MM.1S (cell line): Measurements from ENCODE around the gene DARS1.

Source experiments
- DNase-seq: peaks from one replicate; pipeline ENCODE4 v3.0.0-alpha.2; 2015
- H2AFZ ChIP-seq: fragments of 300-600 bp; sonication (generic); 2 replicates; pipeline ENCODE4 v1.6.0; 2016; ENCODE audit warnings: antibody characterized with exemption, low read length
- H3F3A ChIP-seq: fragments of 300-600 bp; sonication (generic); 2 replicates; pipeline ENCODE4 v1.6.1; 2016; ENCODE audit warnings: mild to moderate bottlenecking, antibody characterized with exemption, low read length, moderate library complexity, mixed read lengths; ENCODE audit not compliant: insufficient read depth
- H3K27ac ChIP-seq: fragments of 300-600 bp; sonication (generic); 2 replicates; pipeline ENCODE4 v1.5.1; 2016; ENCODE audit warnings: mild to moderate bottlenecking, low read length
- H3K27me3 ChIP-seq: fragments of 300-600 bp; sonication (generic); replicated peaks from 2 replicates; pipeline ENCODE4 v1.6.0; 2016; ENCODE audit warnings: low read length; ENCODE audit not compliant: insufficient read depth
- H3K36me3 ChIP-seq: fragments of 300-600 bp; sonication (generic); replicated peaks from 2 replicates; pipeline ENCODE4 v1.6.1; 2016; ENCODE audit warnings: mild to moderate bottlenecking, low read length, mixed read lengths; ENCODE audit not compliant: insufficient read depth
- H3K4me1 ChIP-seq: fragments of 300-600 bp; sonication (generic); 2 replicates; pipeline ENCODE4 v1.6.1; 2016; ENCODE audit warnings: low read length, mixed read lengths
- H3K4me2 ChIP-seq: fragments of 300-600 bp; sonication (generic); 2 replicates; pipeline ENCODE4 v1.6.0; 2016; ENCODE audit warnings: low read depth, low read length
- H3K4me3 ChIP-seq: fragments of 300-600 bp; sonication (generic); 2 replicates; pipeline ENCODE4 v1.5.1; 2016; ENCODE audit warnings: low read length, mixed read lengths
- H3K79me2 ChIP-seq: fragments of 300-600 bp; sonication (generic); 2 replicates; pipeline ENCODE4 v1.6.1; 2016; ENCODE audit warnings: mixed run types, low read length, mixed read lengths
- H3K9ac ChIP-seq: fragments of 300-600 bp; sonication (generic); 2 replicates; pipeline ENCODE4 v1.6.1; 2016; ENCODE audit warnings: low read length, mixed read lengths
- H3K9me2 ChIP-seq: fragments of 300-600 bp; sonication (generic); replicated peaks from 2 replicates; pipeline ENCODE4 v1.6.1; 2016; ENCODE audit warnings: mild to moderate bottlenecking, low read length, mixed read lengths; ENCODE audit not compliant: insufficient read depth
- H3K9me3 ChIP-seq: fragments of 300-600 bp; sonication (generic); replicated peaks from 2 replicates; pipeline ENCODE4 v1.6.1; 2016; ENCODE audit warnings: mild to moderate bottlenecking, low read length, mixed read lengths; ENCODE audit not compliant: insufficient read depth
- H4K20me1 ChIP-seq: fragments of 300-600 bp; sonication (generic); 2 replicates; pipeline ENCODE4 v1.6.1; 2016; ENCODE audit warnings: mild to moderate bottlenecking, low read length, moderate library complexity, mixed read lengths; ENCODE audit not compliant: insufficient read depth
- CTCF ChIP-seq: fragments of 300-600 bp; sonication (generic); IDR thresholded peaks from 2 replicates; pipeline ENCODE4 v1.5.1; 2016; ENCODE audit warnings: antibody characterized with exemption, low read length, mixed read lengths
- EZH2 ChIP-seq: fragments of 300-600 bp; sonication (generic); optimal IDR thresholded peaks from 2 replicates; pipeline ENCODE3; 2017; ENCODE audit warnings: low read depth, mild to moderate bottlenecking, antibody characterized with exemption, low read length, mixed read lengths
- EZH2phosphoT487 ChIP-seq: fragments of 300-600 bp; sonication (generic); IDR thresholded peaks from 2 replicates; pipeline ENCODE4 v1.6.1; 2018; ENCODE audit warnings: antibody characterized with exemption, low read length

The DARS1 gene

GRCh38 chr2:136021406-136021805, 36.0 kb upstream of the DARS1 start:
- H2AFZ ChIP-seq = no peak overlapping the region
- H3K4me2 ChIP-seq = no peak overlapping the region
- no peaks in the 10 kb centered on the region for H3K4me1 ChIP-seq
- TF ChIP-seq EZH2 (no peak), EZH2phosphoT487 (no peak), CTCF (no peak)
- no peak overlapping the region for H3K27ac ChIP-seq
- no peaks in the 10 kb centered on the region for H4K20me1 ChIP-seq
- no peaks in the 10 kb centered on the region for H3K79me2 ChIP-seq
- no peaks in the 10 kb centered on the region for H3F3A ChIP-seq
- H3K36me3 ChIP-seq = no peaks in the 10 kb centered on the region
- H3K4me3 ChIP-seq = no peak overlapping the region
- H3K27me3 ChIP-seq = no peaks in the 10 kb centered on the region
- H3K9ac ChIP-seq = no peak overlapping the region
- no peak for DNase-seq
- no peaks in the 10 kb centered on the region for H3K9me2 ChIP-seq
- no peaks in the 10 kb centered on the region for H3K9me3 ChIP-seq

- Histone ChIP-seq H3K9me2 (no peaks in the 10 kb centered on the region), H4K20me1 (no peaks in the 10 kb centered on the region), H3K9ac (no peak overlapping the region), H3K79me2 (no peaks in the 10 kb centered on the region), H3K27ac (no peak overlapping the region), H3K36me3 (no peaks in the 10 kb centered on the region), H2AFZ (no peak overlapping the region), H3F3A (no peaks in the 10 kb centered on the region), H3K9me3 (no peaks in the 10 kb centered on the region), H3K4me2 (no peak overlapping the region), H3K27me3 (no peaks in the 10 kb centered on the region), H3K4me3 (no peak overlapping the region), H3K4me1 (no peaks in the 10 kb centered on the region)
- TF ChIP-seq EZH2phosphoT487 (no peak), CTCF (no peak)
- DNase-seq = no peak
Measured at GRCh38 chr2:136020831-136021230, 35.4 kb upstream of the DARS1 start.

GRCh38 chr2:136019825-136020224, 34.4 kb upstream of the DARS1 start:
- no peak overlapping the region for H3K9ac ChIP-seq
- no peaks in the 10 kb centered on the region for H3K27me3 ChIP-seq
- no peaks in the 10 kb centered on the region for H3K9me2 ChIP-seq
- no peak overlapping the region for H3K4me3 ChIP-seq
- H3K27ac ChIP-seq = no peak overlapping the region
- H3K79me2 ChIP-seq = no peaks in the 10 kb centered on the region
- H2AFZ ChIP-seq = no peak overlapping the region
- no peaks in the 10 kb centered on the region for H3K9me3 ChIP-seq
- H3K4me2 ChIP-seq = no peak overlapping the region
- TF ChIP-seq EZH2 = no peak
- TF ChIP-seq EZH2phosphoT487 = no peak
- no peak for TF ChIP-seq CTCF
- no peak for DNase-seq
- H3K4me1 ChIP-seq = no peaks in the 10 kb centered on the region
- no peaks in the 10 kb centered on the region for H3K36me3 ChIP-seq
- no peaks in the 10 kb centered on the region for H3F3A ChIP-seq
- H4K20me1 ChIP-seq = no peaks in the 10 kb centered on the region

- DNase-seq = no peak
- Histone ChIP-seq H3K4me1 (peaks cover 4% of the 10 kb centered on the region; the same call in 1 of the 2 replicates), H4K20me1 (no peaks in the 10 kb centered on the region), H3K9ac (no peak overlapping the region), H3K79me2 (no peaks in the 10 kb centered on the region), H3K27me3 (no peaks in the 10 kb centered on the region), H3K9me2 (no peaks in the 10 kb centered on the region), H2AFZ (no peak overlapping the region), H3F3A (no peaks in the 10 kb centered on the region), H3K9me3 (no peaks in the 10 kb centered on the region), H3K4me2 (no peak overlapping the region), H3K36me3 (no peaks in the 10 kb centered on the region), H3K4me3 (no peak overlapping the region), H3K27ac (no peak overlapping the region)
- TF ChIP-seq CTCF (no peak), EZH2phosphoT487 (no peak), EZH2 (no peak)
Measured at GRCh38 chr2:136019306-136019705, 33.9 kb upstream of the DARS1 start.
